HEK293T (cell line): ENCODE data around the gene SERPINB6.

Experiments used
- CTCF ChIA-PET: fragments of 350-600 bp; formaldehyde crosslinking; extraction: SDS; loops from one replicate; lab custom pipeline; 2021; ENCODE audit warnings: antibody characterized with exemption, inconsistent platforms; lab: Yijun Ruan, JAX
- POLR2A ChIA-PET: fragments of 350-600 bp; formaldehyde crosslinking; extraction: SDS; loops from one replicate; lab custom pipeline; 2020; ENCODE audit warnings: antibody characterized with exemption, inconsistent platforms; lab: Yijun Ruan, JAX
- DNase-seq: peaks from one replicate; pipeline ENCODE4 v3.0.0; 2012; ENCODE audit warnings: mixed read lengths; ENCODE audit errors: extremely low spot score
- ARNT ChIP-seq: fragments of 450-650 bp; IDR thresholded peaks from 2 replicates; pipeline ENCODE4 v1.6.1; 2017; ENCODE audit warnings: mild to moderate bottlenecking
- BHLHE40 ChIP-seq: fragments of 450-650 bp; IDR thresholded peaks from 2 replicates; pipeline ENCODE4 v1.6.1; 2016; ENCODE audit warnings: mild to moderate bottlenecking, moderate library complexity, borderline replicate concordance
- CTBP1 ChIP-seq: fragments of 450-650 bp; IDR thresholded peaks from 2 replicates; pipeline ENCODE4 v1.6.1; 2016; ENCODE audit warnings: borderline replicate concordance
- ELF4 ChIP-seq: fragments of 450-650 bp; IDR thresholded peaks from 2 replicates; pipeline ENCODE4 v1.6.1; 2017; ENCODE audit warnings: antibody characterized with exemption
- FOXA1 ChIP-seq: fragments of 450-650 bp; IDR thresholded peaks from 2 replicates; pipeline ENCODE4 v1.6.1; 2016; ENCODE audit warnings: mild to moderate bottlenecking
- FOXK2 ChIP-seq: fragments of 450-650 bp; IDR thresholded peaks from 2 replicates; pipeline ENCODE4 v1.6.1; 2016; ENCODE audit warnings: mild to moderate bottlenecking
- FOXM1 ChIP-seq: fragments of 450-650 bp; IDR thresholded peaks from 2 replicates; pipeline ENCODE4 v1.6.1; 2017; ENCODE audit warnings: mild to moderate bottlenecking, borderline replicate concordance
- HDGF ChIP-seq: fragments of 450-650 bp; IDR thresholded peaks from 2 replicates; pipeline ENCODE4 v1.6.1; 2017; ENCODE audit warnings: antibody characterized with exemption, borderline replicate concordance
- L3MBTL2 ChIP-seq: fragments of 450-650 bp; conservative IDR thresholded peaks from 2 replicates; pipeline ENCODE4 v1.6.1; 2016; ENCODE audit warnings: mild to moderate bottlenecking
- LEF1 ChIP-seq: fragments of 450-650 bp; IDR thresholded peaks from 2 replicates; pipeline ENCODE4 v1.6.1; 2017; ENCODE audit warnings: mild to moderate bottlenecking, borderline replicate concordance
- NFRKB ChIP-seq: fragments of 450-650 bp; IDR thresholded peaks from 2 replicates; pipeline ENCODE4 v1.6.1; 2016; ENCODE audit warnings: mild to moderate bottlenecking, moderate library complexity
- SP1 ChIP-seq: fragments of 450-650 bp; IDR thresholded peaks from 2 replicates; pipeline ENCODE4 v1.6.1; 2017
- SUZ12 ChIP-seq: fragments of 450-650 bp; IDR thresholded peaks from 2 replicates; pipeline ENCODE4 v1.6.1; 2016; ENCODE audit warnings: mild to moderate bottlenecking
- TARDBP ChIP-seq: fragments of 450-650 bp; IDR thresholded peaks from 2 replicates; pipeline ENCODE4 v1.6.1; 2016
- ZNF384 ChIP-seq: fragments of 450-650 bp; IDR thresholded peaks from 2 replicates; pipeline ENCODE4 v1.6.1; 2016
- TF ChIP-seq, protein P1 (sequence below): fragments of 450-650 bp; IDR thresholded peaks from 2 replicates; pipeline ENCODE4 v1.6.1; 2016

The SERPINB6 gene

DNA sequence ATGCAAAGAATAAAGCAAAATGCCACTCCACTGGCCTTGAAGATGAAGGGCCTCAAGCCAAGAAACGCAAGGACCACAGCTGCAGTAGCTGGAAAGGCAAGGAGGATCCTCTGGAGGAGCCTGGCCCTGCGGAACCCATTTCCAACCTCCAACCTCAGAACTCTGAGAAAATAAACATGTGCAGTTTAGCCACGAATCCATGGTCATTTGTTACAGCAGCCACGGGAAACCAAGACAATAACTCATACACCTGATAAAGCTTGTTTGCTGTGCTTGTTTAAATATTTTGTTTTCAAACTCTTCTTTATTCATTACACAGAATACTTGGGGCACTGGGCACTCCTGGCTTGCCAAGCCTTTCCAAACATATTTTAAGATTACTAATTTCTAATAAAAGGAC, 10.4 kb downstream of the SERPINB6 start:
- ChIA-PET CTCF (interaction anchor here (1.3 kb wide), 1 partner anchor 9 kb away, joined by 6 read pairs; no protein-coding TSS in a partner anchor), POLR2A (interaction anchor here (1.0 kb wide), 1 partner anchor 27 kb away, joined by 3 read pairs; no protein-coding TSS in a partner anchor)
- DNase-seq = no peak
- no peak for TF ChIP-seq BHLHE40
- no peak for TF ChIP-seq NFRKB
- no peak for TF ChIP-seq ARNT
- no peak for TF ChIP-seq HDGF
- no peak for TF ChIP-seq CTBP1
- no peak for TF ChIP-seq SP1
- no peak for TF ChIP-seq ZNF384
- TF ChIP-seq L3MBTL2 = no peak
- TF ChIP-seq FOXM1 = no peak
- no peak for TF ChIP-seq SUZ12
- no peak for TF ChIP-seq ELF4
- TF ChIP-seq TARDBP = no peak
- no peak for TF ChIP-seq LEF1
- no peak for TF ChIP-seq FOXA1
- TF ChIP-seq FOXK2 = no peak

DNA sequence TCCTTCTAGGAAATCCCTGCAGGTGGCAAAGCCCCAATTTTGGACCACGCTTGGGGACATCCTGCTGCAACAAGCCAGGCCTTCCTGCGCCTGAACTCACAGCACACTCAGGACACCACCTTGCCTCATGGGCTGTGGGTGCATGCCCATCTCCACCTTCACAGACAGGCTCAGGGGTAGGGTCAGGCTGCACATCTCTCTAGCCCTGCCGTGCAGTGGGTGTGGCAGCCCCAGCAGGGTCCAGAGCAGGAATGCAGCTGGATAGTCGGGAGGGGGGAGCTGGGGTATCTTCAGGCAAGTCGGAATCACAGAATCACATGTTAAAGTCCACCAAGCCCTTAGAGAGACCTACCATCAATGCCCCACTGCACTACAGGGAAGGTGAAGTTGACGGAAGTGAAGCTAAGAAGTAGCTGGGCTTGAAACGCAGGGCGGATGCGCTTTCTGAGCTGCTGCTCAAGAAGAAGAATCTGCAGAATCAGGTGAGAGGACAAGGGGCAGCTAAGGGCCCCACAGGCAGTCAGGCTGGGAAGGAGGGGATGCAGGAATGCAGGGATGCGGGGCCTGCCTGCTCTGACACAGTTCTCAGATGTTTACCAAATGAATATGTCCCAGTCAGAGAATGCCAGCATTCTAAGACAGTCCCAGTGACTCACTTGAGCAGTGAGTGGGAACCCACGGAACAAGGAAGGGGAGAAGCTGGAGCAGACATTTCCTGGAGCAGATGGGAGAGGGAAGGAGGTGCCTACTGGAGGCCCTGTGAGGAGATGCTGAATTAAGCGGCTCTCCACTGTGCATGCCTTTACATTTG, 11.3 kb downstream of the SERPINB6 start:
- ChIA-PET CTCF (interaction anchor here (1.3 kb wide), 1 partner anchor 8 kb away, joined by 6 read pairs; no protein-coding TSS in a partner anchor), POLR2A (interaction anchor here (1.0 kb wide), 1 partner anchor 28 kb away, joined by 3 read pairs; no protein-coding TSS in a partner anchor)
- TF ChIP-seq FOXK2 = no peak
- TF ChIP-seq CTBP1 = no peak
- no peak for TF ChIP-seq ARNT
- TF ChIP-seq L3MBTL2 = no peak
- TF ChIP-seq LEF1 = no peak
- TF ChIP-seq TARDBP = no peak
- no peak for DNase-seq

DNA sequence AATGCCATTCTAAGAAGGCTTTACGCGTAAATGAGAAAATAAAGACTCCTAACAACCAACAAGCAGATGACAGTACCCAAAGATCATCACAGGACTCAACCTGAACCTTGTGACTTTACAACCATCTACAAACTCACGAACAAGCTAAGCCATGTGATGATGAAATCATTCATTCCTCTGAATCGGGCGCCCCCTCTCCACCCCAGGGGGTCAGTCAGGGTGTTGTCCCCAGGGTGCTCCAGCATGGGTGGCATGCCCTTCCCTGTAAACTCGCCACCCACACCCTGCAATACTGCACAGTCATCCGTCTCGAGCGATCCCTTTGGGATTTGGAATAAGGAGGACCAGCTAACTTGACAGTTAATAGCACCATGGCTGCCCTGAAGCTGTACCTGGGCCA, 12.6 kb downstream of the SERPINB6 start:
- DNase-seq = no peak
- ChIA-PET CTCF (no interaction called here), POLR2A (interaction anchor here (1.9 kb wide), 1 partner anchor 30 kb away, joined by 5 read pairs; no protein-coding TSS in a partner anchor)
- TF ChIP-seq ZNF384 = no peak
- no peak for TF ChIP-seq FOXK2

DNA sequence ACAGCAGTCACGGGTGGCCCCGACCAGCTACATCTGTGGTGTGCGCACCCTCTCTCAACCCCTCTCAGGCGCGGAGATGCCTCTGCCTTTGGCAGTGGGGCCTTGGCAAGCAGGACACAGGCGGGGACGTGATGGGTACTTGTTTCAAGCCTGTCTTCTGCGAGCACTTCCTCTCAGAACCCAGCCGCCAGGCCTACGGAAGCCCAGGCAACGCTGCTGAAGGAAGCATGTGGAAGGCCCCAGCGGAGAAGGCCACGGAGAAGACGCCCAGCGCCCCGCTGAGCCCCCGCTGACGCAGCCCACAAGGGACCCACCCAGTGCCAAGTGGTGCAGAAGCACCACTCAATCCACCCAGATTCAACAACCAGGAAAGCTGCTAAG, 13.0 kb downstream of the SERPINB6 start:
- no peak for DNase-seq
- ChIA-PET CTCF (no interaction called here), POLR2A (interaction anchor here (1.9 kb wide), 1 partner anchor 30 kb away, joined by 5 read pairs; no protein-coding TSS in a partner anchor)
- TF ChIP-seq LEF1 (no peak), TARDBP (no peak), CTBP1 (no peak), SUZ12 (no peak), ELF4 (no peak), BHLHE40 (no peak), NFRKB (no peak), FOXM1 (no peak), HDGF (no peak), ZNF384 (no peak), FOXA1 (no peak), SP1 (no peak), ARNT (no peak), FOXK2 (no peak), L3MBTL2 (no peak)
- TF ChIP-seq, protein P1, sequence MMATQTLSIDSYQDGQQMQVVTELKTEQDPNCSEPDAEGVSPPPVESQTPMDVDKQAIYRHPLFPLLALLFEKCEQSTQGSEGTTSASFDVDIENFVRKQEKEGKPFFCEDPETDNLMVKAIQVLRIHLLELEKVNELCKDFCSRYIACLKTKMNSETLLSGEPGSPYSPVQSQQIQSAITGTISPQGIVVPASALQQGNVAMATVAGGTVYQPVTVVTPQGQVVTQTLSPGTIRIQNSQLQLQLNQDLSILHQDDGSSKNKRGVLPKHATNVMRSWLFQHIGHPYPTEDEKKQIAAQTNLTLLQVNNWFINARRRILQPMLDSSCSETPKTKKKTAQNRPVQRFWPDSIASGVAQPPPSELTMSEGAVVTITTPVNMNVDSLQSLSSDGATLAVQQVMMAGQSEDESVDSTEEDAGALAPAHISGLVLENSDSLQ = no peak

DNA sequence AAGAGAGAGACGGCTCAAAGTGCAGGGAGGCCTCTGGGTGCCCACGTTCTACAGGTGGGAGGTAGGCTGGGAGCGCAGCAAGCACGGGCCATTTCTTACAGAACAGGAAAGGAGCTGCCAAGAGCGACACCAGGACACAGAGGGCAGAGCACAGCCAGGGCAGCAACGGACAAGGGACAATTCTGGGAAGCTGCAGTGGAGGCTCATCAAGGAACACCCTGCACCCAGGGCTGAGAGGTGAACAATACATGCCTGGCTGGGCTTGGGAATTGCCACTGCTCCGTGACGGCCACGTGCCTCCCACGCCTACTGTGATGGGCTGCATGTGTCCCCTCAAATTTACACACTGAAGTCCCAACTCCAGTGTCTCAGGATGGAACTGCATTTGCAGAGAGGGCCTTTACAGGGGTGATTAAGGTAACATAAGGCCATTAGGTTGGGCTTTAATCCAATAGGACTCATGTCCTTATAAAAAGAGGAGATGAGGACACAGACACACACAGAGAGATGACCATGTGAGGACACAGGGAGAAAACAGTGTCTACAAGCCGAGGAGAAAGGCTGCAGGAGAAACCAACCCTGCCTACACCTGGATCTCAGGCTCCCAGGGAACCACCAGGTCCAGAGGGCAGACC, 13.6 kb downstream of the SERPINB6 start:
- CTCF ChIA-PET = interaction anchor here (0.6 kb wide), 1 partner anchor 1100 kb away, joined by 4 read pairs; no protein-coding TSS in a partner anchor
- TF ChIP-seq NFRKB = no peak
- no peak for TF ChIP-seq SP1
- no peak for TF ChIP-seq L3MBTL2
- no peak for TF ChIP-seq FOXK2
- TF ChIP-seq TARDBP = no peak
- TF ChIP-seq SUZ12 = no peak
- no peak for TF ChIP-seq HDGF
- no peak for TF ChIP-seq ZNF384
- no peak for TF ChIP-seq LEF1
- TF ChIP-seq CTBP1 = no peak
- no peak for TF ChIP-seq ELF4
- POLR2A ChIA-PET = interaction anchor here (1.9 kb wide), 1 partner anchor 31 kb away, joined by 5 read pairs; no protein-coding TSS in a partner anchor
- no peak for DNase-seq

DNA sequence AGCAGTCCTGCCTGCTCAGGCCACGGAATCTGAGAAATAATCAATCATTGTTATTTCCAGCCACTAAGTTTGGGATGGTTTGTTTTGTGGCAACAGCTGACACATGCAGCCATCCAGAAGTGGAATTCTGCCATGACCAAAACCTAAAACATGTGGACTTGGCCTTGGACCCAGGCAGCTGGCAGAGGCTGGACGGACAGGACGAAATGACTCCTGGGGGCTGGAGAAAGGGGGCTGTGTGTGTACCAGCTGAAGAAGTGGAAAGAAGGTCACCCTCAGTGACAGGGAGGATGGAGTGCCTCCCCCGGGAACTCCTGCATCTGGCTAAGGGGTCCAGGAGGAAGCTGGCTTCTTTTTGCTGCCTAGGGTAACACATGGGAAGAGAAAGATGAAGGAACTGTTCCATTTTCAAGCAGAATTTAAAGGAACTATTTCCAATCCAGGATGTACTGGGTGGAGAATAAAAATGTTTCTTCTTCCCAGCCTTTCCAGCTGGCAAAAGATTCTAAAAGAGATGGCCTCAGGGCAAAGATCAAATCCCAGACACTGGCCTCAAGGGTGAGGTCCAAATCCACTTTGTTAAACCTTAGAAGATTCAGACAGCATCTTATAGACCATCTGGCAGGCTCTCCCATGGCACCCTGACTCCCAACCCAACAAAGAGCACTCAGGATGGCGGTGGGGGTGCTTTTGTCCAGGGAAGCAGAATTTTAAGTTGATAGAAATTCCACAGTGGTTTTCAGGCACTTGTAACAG, 14.3 kb downstream of the SERPINB6 start:
- TF ChIP-seq FOXK2 = no peak
- no peak for TF ChIP-seq BHLHE40
- TF ChIP-seq HDGF = no peak
- no peak for TF ChIP-seq L3MBTL2
- no peak for TF ChIP-seq SUZ12
- no peak for TF ChIP-seq LEF1
- no peak for TF ChIP-seq TARDBP
- TF ChIP-seq, protein P1 = no peak
- TF ChIP-seq ZNF384 = no peak
- no peak for TF ChIP-seq FOXM1
- no peak for TF ChIP-seq ELF4
- no peak for TF ChIP-seq ARNT
- no peak for TF ChIP-seq NFRKB
- TF ChIP-seq SP1 = no peak
- TF ChIP-seq FOXA1 = no peak
- no peak for TF ChIP-seq CTBP1
- no peak for DNase-seq
- ChIA-PET POLR2A (interaction anchor here (0.9 kb wide), 1 partner anchor 32 kb away, joined by 4 read pairs; no protein-coding TSS in a partner anchor), CTCF (no interaction called here)
